Loucy (cell line): ENCODE data around the gene CLEC16A.

Experiments used
- H2AFZ ChIP-seq: fragments of 200-600 bp; sonication (generic); 2 replicates; pipeline ENCODE4 v1.6.0; 2016; ENCODE audit warnings: antibody characterized with exemption, mild to moderate bottlenecking, low read length, moderate library complexity
- H3F3A ChIP-seq: fragments of 200-600 bp; 2 replicates; pipeline ENCODE4 v1.6.0; 2016; ENCODE audit warnings: antibody characterized with exemption, low read depth, mild to moderate bottlenecking
- H3K27me3 ChIP-seq: fragments of 200-600 bp; sonication (generic); 2 replicates; pipeline ENCODE4 v1.6.1; 2014; ENCODE audit warnings: low read length, mild to moderate bottlenecking; ENCODE audit not compliant: insufficient read depth, poor library complexity, severe bottlenecking
- H3K36me3 ChIP-seq: fragments of 200-600 bp; sonication (generic); 2 replicates; pipeline ENCODE4 v1.6.1; 2016; ENCODE audit warnings: low read length; ENCODE audit not compliant: insufficient read depth
- H3K4me1 ChIP-seq: fragments of 200-600 bp; sonication (generic); 2 replicates; pipeline ENCODE4 v1.5.1; 2014; ENCODE audit warnings: low read length, mild to moderate bottlenecking; ENCODE audit not compliant: insufficient read depth, poor library complexity, severe bottlenecking
- H3K4me2 ChIP-seq: fragments of 200-600 bp; sonication (generic); 2 replicates; pipeline ENCODE4 v1.6.0; 2014; ENCODE audit warnings: antibody characterized with exemption, low read length, low read depth, mild to moderate bottlenecking; ENCODE audit not compliant: poor library complexity, severe bottlenecking
- H3K4me3 ChIP-seq: fragments of 200-600 bp; sonication (generic); 2 replicates; pipeline ENCODE4 v1.5.1; 2014; ENCODE audit warnings: low read length, mild to moderate bottlenecking, mixed read lengths; ENCODE audit not compliant: poor library complexity, severe bottlenecking
- H3K79me2 ChIP-seq: fragments of 200-600 bp; sonication (generic); 2 replicates; pipeline ENCODE4 v1.6.1; 2014; ENCODE audit warnings: low read length; ENCODE audit not compliant: insufficient read depth
- H3K9ac ChIP-seq: fragments of 200-600 bp; sonication (generic); 2 replicates; pipeline ENCODE4 v1.6.0; 2014; ENCODE audit warnings: mild to moderate bottlenecking, low read depth, low read length, moderate library complexity; ENCODE audit not compliant: poor library complexity, severe bottlenecking
- H3K9me2 ChIP-seq: fragments of 200-600 bp; sonication (generic); replicated peaks from 2 replicates; pipeline ENCODE4 v1.6.1; 2016; ENCODE audit warnings: low read depth, low read length, mixed read lengths
- H3K9me3 ChIP-seq: fragments of 200-600 bp; sonication (generic); 2 replicates; pipeline ENCODE4 v1.6.1; 2014; ENCODE audit warnings: mild to moderate bottlenecking, antibody characterized with exemption, low read length, low read depth; ENCODE audit not compliant: insufficient read depth
- H4K20me1 ChIP-seq: fragments of 200-600 bp; sonication (generic); 2 replicates; pipeline ENCODE4 v1.6.0; 2014; ENCODE audit warnings: antibody characterized with exemption, low read length, mild to moderate bottlenecking; ENCODE audit not compliant: insufficient read depth, poor library complexity, severe bottlenecking
- CTCF ChIP-seq: fragments of 200-600 bp; sonication (generic); conservative IDR thresholded peaks from 2 replicates; pipeline ENCODE4 v1.5.1; 2014; ENCODE audit warnings: mild to moderate bottlenecking, antibody characterized with exemption, low read length
- EZH2phosphoT487 ChIP-seq: fragments of 200-600 bp; IDR thresholded peaks from 2 replicates; pipeline ENCODE4 v1.6.1; 2018; ENCODE audit warnings: antibody characterized with exemption, mild to moderate bottlenecking, moderate library complexity, borderline replicate concordance

CLEC16A gene

DNA sequence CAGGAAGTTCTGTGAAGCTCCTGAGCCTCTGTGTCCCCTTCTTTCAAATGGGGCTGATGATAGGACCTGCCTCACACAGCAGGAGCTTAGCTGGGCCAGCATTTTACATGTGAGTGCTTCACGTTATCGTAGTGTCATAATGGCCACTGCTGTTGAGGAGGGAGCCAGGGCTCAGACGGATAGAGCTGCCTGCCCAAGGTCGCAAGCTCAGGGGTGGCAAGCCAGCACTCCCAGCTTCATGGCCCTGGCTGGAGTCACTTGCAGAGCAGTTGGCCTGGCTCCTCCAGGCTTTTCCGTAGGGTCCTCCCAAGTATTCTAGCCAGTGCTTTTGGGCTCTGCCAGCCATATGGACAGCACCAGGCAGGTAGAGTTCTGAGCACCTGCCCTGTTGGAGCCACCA lies 196.5 kb downstream of the CLEC16A start:
- Histone ChIP-seq H3K27me3 (no peaks in the 10 kb centered on the region), H3K4me3 (no peak overlapping the region), H3K4me1 (peaks cover 23% of the 10 kb centered on the region), H3K9me2 (no peaks in the 10 kb centered on the region), H4K20me1 (no peaks in the 10 kb centered on the region), H3K79me2 (no peaks in the 10 kb centered on the region), H3K4me2 (no peak overlapping the region), H3F3A (no peaks in the 10 kb centered on the region), H3K36me3 (peaks cover 3% of the 10 kb centered on the region; the same call in 1 of the 2 replicates), H2AFZ (no peak overlapping the region), H3K9ac (no peak overlapping the region), H3K9me3 (no peaks in the 10 kb centered on the region)
- TF ChIP-seq CTCF (no peak), EZH2phosphoT487 (no peak)

- Histone ChIP-seq H3K4me3 (no peak overlapping the region), H3K36me3 (no peaks in the 10 kb centered on the region), H3K9me2 (no peaks in the 10 kb centered on the region), H2AFZ (no peak overlapping the region), H3K27me3 (no peaks in the 10 kb centered on the region), H3F3A (no peaks in the 10 kb centered on the region), H3K79me2 (no peaks in the 10 kb centered on the region), H3K4me2 (no peak overlapping the region), H3K9me3 (no peaks in the 10 kb centered on the region), H3K4me1 (peaks cover 23% of the 10 kb centered on the region), H3K9ac (no peak overlapping the region), H4K20me1 (no peaks in the 10 kb centered on the region)
- TF ChIP-seq EZH2phosphoT487 (no peak), CTCF (no peak)
Measured at GRCh38 chr16:11141409-11142260, 197.3 kb downstream of the CLEC16A start.

GRCh38 chr16:11142261-11142630 lies 197.9 kb downstream of the CLEC16A start:
- Histone ChIP-seq H2AFZ (no peak overlapping the region), H3K4me1 (peaks cover 23% of the 10 kb centered on the region), H3K27me3 (no peaks in the 10 kb centered on the region), H4K20me1 (no peaks in the 10 kb centered on the region), H3K4me2 (no peak overlapping the region), H3K36me3 (no peaks in the 10 kb centered on the region), H3K9me3 (no peaks in the 10 kb centered on the region), H3K9ac (no peak overlapping the region), H3F3A (no peaks in the 10 kb centered on the region), H3K4me3 (no peak overlapping the region), H3K79me2 (no peaks in the 10 kb centered on the region), H3K9me2 (no peaks in the 10 kb centered on the region)
- TF ChIP-seq CTCF: no peak
